ENCODE results near the gene PPP1R1A.

GRCh38 chr12:54565310-54565985, 23.0 kb downstream of the PPP1R1A start:
- TF ChIP-seq FOXJ3 (CRISPR knock-in tag; IDR thresholded peaks at IDR 0.05) (no peak), ZNF639 (CRISPR knock-in tag; conservative IDR thresholded peaks at IDR 0.05 in 1 of 2, IDR thresholded peaks at IDR 0.05 in 1 of 2) (no peak), MITF (IDR thresholded peaks at IDR 0.05) (no peak), FOXA1 (IDR thresholded peaks at IDR 0.05; ENCODE audit: borderline replicate concordance) (no peak), POLR2A (conservative IDR thresholded peaks at IDR 0.05) (no peak), CTCF (IDR thresholded peaks at IDR 0.05 in 2 of 3, conservative IDR thresholded peaks at IDR 0.05 in 1 of 3; ENCODE audit: insufficient read depth in 2 of 3, low read depth in 1 of 3, low read length in 3 of 3) (no peak), EZH2 (IDR thresholded peaks at IDR 0.05; ENCODE audit: borderline replicate concordance, low read depth, low read length) (no peak), NFE2 (IDR thresholded peaks at IDR 0.05; ENCODE audit: low read depth) (no peak), ETV6 (IDR thresholded peaks at IDR 0.05; ENCODE audit: borderline replicate concordance in 1 of 2, low read depth in 2 of 2, low read length in 1 of 2) (no peak), ETV6 (CRISPR knock-in tag; IDR thresholded peaks at IDR 0.05; ENCODE audit: borderline replicate concordance) (no peak), POLR2AphosphoS2 (IDR thresholded peaks at IDR 0.05; ENCODE audit: low read length) (no peak), MYC (IDR thresholded peaks at IDR 0.05; ENCODE audit: low read depth, low read length) (no peak), MYC (CRISPR knock-in tag; IDR thresholded peaks at IDR 0.05; ENCODE audit: borderline replicate concordance, low read depth) (no peak), TAF1 (IDR thresholded peaks at IDR 0.05; ENCODE audit: control insufficient read depth, extremely low read depth, insufficient read depth, low read length, severe bottlenecking) (no peak), REST (IDR thresholded peaks at IDR 0.05; ENCODE audit: borderline replicate concordance) (no peak), REST (CRISPR knock-in tag; IDR thresholded peaks at IDR 0.05; ENCODE audit: low read depth) (no peak), ZNF280B (CRISPR knock-in tag; IDR thresholded peaks at IDR 0.05) (no peak)
